Left hindlimb (tissue), 1 donor: ENCODE data around the gene CYS1.
"Not testable (repeated sequence)": the region's sequence is repeated elsewhere in the genome, so short reads cannot be mapped to it uniquely, and the experiment has no call there.

ENCODE experiments used
- DNase-seq: peaks from one replicate; pipeline ENCODE4 v3.0.0-alpha.2; 2018

CYS1 gene

DNA sequence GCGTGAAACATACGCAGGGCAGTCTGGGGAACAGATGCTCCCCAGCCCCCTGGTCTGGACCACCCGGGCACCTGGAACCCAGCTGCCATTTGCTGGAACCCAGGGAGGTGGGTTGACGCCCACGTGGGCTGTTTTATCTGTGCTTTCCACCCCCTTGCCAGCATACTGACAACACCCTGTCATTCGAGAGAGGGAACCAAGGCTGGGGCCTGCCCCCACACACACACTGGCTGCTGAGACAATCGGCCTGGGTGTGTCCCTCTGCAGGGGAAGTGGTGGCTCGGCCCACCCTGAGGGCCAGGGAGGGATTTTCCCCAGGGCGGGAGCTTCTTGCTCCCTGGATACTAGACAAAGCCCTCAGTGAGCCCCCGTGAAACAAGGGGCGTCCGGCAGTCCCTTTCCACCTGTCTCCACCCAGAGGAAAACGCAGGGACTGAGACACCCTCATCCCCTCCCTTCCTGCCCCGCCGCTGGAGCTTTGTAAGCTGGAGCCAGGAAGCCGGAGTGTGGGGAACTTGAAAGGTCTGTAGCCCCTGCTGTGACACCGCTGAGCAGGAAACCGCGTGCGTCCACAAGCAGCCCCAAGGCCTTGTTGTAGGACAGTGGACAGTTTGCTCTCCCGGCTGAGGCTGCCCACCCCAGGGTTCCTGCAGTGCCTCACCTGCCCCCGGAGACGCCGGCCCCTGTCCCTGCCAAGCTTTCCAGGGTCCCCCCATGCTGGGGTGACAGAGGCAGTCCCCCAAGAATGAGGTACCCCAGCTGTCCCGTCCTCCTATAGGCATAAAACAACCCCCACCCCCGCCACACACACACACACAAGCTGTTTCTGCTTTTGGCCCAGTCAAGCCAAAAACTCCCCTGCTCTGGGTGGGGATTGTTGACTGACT is 51.0 kb downstream of the CYS1 start:
- no peak for DNase-seq

DNA sequence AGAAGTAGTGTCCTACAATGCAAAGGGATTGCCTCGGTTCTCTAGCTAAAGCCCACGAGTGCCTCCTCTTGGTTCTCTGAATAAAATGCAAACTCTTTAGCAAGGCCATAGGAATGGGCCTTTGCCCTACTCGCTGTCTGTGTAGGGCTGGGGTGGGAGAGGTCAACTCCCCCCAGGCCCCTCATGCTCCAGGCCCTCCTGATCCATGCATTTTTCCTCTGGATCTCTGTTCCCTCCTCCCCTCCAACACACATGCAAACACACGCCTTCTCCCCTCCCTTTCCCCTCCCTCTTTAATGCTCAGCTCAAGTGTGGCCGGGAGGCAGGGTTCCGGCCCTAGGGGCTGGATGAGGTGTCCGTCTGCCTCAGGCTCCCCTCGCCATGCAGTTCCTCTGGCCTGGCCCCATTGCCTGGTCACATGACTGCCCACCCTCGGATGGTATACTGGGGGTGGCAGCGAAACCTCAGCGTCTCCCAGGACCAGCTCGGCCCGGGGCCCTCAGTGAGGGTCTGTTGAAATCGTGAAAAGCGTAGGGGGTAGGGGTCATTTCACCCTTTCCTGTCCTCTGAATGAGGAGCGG is 51.7 kb downstream of the CYS1 start:
- DNase-seq, result no peak

DNA sequence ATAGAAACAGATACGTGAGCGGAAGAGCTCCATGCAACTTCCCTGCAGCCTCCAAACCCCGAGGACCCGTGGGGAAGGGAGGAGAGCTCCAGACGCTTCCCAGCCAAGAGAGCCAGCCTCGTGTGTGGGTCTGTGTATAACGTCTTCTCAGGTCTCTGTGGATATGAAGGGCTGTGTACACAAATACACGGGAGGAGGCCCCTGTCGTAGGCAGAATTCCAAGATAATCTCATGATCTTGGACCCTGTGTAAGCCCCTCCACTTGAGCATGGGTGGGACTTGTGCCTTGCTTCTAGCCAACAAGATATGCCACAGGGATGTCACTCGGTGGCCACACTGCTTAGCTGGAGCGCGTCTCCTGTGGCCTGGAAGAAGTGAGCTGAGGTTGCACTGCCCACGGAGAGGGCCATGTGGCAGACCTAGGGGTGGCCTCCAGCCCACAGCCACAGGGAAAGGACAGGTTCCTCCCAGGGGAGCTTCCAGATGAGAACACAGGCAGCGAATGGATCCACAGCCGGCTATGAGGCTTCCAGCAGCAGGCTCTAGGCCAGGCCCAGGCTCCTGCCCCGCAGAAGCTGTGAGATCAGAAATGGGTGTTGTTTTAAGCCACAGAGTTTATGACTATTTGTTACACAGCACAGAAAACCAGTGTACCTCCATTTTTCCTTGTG is 52.4 kb downstream of the CYS1 start:
- no peak for DNase-seq

DNA sequence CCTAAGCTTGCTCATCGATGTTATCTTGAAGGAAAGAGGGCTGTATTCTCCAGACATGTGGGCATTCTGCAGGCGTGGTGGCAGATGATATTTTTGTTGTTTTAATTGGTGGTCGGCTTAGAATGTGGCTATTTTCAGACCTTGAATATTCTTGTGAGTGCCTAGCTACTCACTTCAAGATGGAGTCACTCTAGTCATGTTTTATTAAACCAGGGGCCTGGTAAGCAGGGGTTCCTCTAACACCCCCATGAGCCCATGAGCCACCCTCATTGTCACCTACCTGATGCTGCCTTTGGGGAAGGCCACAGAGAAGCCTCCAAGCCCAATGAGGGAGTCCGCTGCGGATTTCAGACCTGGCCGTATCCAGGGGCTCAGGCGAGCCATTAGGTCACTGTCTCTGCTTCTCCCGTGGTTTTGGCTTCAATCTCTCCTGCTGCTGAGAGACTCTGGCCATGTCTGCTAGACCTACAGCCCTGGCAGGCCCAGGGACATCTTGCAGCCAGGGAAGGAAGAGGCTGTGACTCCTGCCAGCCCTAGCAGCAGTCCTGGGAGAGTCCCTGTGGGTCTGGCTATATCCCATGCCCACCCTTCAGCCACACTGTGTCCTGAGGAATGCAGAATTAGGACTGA is 53.2 kb downstream of the CYS1 start:
- DNase-seq, result no peak

DNA sequence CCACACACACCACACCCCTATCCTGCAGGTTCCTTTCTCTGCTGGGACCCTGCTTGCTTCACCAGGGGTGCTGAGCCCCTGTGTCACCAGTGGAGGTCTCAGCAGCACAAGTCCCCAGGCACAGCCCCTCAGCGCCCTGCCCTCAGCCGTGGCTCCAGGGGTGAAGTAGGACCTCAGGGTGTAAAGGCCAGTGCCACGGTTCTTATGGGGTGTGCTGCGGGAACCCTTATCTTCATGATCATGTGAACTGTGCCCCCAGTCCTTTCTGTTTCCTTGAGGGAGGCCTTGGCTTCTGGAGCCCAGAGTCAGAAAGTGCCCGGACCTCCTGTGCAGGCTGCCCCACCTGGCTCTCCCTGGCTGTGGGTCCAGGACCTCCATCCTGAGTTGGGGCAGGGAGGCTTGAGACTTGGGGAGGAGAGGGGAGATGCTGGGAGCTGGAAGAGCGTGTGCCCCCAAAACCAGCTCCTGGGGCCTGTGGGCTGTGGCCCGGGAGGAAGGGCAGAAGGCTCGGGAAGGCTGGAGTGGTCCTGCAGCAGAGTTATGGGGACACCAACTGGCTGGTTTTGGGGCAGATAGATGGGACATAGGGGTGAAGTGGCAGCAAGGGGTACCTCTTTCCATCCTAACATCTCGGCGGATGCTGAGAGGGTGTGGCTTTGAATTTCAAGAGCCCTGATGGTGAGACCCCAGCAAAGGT is 57.1 kb downstream of the CYS1 start:
- DNase-seq, result peak; percentile 22

DNA sequence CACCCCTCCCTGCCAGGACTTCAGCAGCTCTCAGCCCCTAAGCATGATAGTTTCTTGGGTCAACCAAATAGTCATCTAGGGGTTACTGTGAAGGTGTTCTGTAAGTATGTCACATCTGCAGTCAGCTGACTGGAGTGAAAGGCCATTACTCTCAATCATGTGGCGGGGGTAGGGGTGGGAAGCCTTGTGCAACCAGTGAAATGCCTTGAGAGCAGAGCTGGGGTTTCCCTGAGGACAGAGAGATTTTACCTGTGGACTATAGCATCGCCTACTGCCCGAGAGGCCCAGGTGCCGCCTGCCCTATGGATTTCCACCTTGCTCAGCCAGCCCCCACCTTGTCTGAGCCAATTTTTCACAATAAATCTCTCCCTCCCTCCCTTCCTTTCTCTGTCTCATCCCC is 57.8 kb downstream of the CYS1 start:
- peak; percentile 4 for DNase-seq

DNA sequence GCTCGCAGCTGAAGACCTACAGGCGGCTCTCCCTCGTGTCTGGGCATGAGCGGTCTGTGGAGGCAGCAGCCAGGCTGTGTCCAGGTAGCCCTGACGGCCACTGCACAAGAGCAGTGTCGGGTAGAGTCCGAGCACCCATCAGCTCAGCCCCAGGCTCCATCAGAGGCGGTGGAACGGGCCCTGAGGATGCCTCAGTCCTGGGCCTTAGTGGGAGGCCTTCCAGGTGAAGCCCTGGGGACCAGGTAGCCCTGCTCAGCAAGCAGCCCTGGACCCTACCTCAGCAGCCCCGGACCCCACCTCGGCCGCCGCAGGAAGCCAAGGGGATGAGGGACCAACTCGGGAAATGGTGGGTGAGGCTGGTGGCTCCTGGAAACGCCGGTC is 58.2 kb downstream of the CYS1 start:
- peak; percentile 13 for DNase-seq

DNA sequence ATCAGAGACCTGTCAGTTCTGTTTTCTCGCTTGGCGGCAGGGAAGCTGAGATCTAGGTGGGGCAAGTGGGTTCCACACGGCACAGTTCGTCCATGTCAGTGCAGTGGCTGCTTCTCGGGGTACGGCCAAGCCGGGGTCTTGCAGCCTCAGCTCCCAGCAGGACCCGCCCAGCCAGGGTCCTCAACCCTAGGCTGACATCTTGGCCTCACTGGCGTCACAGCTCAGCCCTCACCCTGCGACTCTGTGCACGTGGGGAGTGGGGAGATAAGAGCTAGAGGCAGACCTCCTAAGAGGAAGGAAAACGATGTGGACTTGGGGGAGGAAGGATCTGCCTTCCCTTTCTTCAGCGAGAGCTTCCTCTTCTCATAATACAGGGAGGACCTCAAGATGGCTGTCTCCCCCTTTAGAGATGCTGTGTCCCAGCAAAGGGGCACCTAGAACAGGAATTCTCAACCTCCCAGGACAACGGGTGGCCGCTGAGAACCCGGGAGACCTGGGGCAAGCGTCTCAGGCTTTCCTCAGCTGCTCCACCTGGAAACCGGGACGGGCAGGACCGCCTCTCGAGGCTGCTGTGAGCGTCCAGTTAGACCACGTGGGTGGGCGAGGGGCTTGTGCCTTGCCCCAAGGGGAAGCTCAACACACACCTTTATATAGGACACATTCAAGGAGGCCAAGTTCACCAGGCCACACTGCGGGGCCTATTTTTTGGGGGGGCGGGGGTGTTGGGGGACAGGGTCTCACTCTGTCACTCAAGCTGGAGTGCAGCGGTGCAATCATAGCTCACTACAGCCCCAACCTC is 60.4 kb downstream of the CYS1 start:
- peak; percentile 19 for DNase-seq

DNA sequence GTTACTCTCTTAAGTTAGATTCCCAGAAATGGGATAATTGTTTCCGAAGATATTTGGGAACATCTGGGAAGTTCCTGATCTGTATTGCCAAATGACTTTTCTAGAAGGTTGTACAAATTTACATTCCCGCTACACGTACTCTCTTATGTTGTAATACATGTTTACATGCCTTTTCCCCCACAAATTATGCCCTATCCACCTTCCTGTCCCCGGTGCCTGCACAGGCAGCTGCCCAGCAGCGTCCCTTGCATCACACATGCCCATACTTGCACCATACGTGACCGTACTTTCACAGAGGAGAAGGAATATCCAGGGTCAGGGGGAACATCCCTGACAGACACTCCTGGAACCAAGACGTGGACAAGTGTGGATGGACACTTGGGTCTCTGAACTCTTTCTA is 61.0 kb downstream of the CYS1 start:
- peak; percentile 17 for DNase-seq

DNA sequence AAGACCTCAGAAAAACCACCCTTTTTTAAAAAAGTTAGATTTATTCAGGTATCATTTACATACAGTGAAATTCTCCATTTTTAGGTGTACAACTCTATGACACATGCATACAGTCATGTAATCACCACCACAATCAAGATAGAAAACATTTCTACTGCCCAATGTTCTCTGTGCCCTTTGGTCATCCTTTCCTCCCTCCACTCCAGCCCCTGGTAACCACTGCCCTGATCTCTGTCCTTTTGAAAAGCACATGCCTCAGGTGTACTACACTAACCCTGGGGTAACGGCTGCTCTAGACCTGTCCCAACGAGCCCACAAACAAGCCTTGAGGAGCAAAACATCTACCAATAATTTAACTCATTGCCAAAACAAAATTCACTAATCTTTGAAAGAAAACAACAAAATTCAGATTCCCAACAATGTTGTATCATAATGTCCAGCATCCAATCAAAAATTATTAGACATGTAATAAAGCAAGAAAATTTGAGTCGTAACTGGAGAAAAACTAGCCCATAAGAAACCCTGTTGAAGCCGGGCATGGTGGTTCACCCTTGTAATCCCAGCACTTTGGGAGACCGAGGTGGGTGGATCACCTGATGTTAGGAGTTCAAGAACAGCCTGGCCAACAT is 62.8 kb downstream of the CYS1 start:
- no peak for DNase-seq

DNA sequence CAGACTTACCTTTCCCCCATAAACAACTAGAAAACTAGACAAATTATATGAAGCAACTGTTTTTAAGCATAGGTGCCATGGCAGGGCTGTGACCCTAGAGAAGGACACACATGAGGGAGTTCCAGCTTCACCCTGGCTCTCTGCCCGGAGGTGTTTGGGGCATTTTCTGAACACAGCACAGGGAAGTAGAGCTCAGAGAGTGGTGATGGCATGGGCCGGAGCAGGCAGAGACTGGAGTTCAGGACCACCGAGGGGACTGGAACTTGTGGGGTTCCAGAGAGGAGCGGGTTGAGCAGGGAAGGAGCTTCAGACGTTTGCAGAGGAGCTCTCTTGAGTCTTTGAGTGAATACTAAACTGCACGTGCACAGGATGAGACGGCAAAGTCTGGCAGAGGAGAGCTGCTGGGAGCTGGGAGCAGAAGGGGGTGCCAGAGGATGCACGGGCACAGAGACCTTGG is 63.4 kb downstream of the CYS1 start:
- no peak for DNase-seq

DNA sequence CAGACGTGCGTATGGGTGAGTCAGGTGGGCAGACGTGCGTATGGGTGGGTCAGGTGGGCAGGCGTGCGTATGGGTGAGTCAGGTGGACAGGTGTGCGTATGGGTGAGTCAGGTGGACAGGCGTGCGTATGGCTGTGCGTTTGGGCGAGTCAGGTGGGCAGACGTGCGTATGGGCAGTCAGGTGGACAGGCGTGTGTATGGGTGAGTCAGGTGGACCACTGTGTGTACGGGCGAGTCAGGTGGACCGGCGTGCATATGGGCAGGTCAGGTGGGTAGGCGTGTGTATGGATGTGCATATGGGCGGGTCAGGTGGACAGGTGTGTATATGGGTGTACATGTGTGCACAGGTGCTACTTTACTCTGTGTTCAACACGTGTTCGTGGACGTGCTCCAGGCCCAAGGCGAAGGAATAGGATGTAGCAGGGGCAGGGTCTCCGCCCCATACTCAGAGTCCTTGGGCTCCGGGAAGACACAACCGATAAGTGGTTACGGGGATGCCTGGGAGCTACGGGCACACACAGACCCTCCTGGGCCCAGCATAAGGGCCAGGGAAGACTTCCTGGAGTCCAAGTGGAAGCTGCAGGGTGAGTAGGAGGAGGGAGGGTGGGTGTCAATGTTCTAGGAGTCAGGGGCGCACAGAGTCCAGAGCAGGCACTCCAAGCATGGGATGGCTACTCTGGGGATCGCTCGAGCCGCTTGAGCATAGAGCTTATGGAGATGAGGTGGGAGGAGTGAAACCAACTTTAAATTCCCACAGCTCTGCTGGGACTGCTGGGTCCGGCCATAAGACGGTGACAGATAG is 64.0 kb downstream of the CYS1 start:
- no peak for DNase-seq

DNA sequence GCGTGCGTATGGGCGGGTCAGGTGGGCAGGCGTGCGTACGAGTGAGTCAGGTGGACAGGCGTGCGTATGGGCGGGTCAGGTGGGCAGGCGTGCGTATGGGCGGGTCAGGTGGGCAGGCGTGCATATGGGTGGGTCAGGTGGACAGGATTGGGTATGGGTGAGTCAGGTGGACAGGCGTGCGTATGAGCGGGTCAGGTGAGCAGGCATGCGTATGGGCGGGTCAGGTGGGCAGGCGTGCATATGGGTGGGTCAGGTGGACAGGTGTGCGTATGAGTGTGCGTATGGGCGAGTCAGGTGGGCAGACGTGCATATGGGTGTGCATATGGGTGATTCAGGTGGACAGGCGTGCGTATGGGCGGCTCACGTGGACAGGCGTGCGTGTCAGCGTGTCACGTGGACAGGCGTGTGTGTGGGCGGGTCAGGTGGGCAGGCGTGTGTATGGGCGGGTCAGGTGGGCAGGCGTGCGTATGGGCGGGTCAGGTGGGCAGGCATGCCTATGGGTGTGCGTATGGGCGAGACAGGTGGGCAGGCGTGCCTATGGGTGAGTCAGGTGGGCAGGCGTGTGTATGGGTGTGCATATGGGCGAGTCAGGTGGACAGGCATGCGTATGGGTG is 64.7 kb downstream of the CYS1 start:
- DNase-seq, result not testable (repeated sequence)

DNA sequence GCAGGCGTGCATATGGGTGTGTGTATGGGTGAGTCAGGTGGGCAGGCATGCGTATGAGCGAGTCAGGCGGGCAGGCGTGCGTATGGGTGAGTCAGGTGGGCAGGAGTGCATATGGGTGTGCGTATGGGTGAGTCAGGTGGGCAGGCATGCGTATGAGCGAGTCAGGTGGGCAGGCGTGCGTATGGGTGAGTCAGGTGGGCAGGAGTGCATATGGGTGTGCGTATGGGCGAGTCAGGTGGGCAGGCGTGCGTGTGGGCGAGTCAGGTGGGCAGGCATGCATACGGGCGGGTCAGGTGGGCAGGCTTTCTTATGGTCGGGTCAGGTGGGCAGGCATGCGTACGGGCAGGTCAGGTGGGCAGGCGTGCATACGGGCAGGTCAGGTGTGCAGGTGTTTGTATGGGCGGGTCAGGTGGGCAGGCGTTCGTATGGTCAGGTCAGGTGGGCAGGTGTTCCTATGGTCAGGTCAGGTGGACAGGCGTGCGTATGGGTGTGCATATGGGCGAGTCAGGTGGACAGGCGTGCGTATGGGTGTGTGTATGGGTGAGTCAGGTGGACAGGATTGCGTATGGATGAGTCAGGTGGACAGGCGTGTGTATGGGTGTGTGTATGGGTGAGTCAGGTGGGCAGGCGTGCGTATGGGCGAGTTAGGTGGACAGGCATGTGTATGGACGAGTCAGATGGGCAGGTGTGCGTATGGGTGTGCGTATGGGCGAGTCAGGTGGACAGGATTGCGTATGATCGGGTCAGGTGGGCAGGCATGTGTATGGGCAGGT is 65.6 kb downstream of the CYS1 start:
- DNase-seq, result no peak

DNA sequence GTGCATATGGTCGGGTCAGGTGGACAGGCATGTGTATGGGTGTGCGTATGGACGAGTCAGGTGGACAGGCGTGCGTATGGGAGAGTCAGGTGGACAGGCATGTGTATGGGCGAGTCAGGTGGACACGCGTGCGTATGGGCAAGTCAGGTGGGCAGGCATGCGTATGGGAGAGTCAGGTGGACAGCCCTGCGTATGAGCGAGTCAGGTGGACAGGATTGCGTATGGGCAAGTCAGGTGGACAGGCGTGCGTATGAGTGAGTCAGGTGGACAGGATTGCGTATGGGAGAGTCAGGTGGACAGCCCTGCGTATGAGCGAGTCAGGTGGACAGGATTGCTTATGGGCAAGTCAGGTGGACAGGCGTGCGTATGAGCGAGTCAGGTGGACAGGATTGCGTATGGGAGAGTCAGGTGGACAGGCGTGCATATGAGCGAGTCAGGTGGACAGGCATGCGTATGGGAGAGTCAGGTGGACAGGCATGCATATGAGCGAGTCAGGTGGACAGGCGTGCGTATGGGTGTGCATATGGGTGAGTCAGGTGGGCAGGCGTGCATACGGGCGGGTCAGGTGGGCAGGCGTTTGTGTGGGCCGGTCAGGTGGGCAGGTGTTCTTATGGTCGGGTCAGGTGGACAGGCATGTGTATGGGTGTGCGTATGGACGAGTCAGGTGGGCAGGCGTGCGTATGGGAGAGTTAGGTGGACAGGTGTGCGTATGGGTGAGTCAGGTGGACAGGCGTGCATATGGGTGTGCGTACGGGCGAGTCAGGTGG is 66.4 kb downstream of the CYS1 start:
- not testable (repeated sequence) for DNase-seq

DNA sequence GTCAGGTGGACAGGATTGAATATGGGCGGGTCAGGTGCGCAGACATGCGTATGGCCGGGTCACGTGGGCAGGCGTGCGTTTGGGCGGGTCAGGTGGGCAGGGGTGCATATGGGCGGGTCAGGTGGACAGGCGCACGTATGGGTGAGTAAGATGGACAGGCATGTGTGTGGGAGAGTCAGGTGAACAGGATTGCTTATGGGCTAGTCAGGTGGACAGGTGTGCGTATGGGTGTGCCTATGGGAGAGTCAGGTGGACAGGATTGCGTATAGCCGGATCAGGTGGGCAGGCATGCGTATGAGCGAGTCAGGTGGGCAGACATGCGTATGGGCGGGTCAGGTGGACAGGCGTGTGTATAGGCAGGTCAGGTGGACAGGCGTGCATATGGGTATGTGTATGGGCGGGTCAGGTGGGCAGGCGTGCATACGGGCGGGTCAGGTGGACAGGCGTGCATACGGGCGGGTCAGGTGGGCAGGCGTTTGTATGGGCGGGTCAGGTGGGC is 67.2 kb downstream of the CYS1 start:
- no peak for DNase-seq

DNA sequence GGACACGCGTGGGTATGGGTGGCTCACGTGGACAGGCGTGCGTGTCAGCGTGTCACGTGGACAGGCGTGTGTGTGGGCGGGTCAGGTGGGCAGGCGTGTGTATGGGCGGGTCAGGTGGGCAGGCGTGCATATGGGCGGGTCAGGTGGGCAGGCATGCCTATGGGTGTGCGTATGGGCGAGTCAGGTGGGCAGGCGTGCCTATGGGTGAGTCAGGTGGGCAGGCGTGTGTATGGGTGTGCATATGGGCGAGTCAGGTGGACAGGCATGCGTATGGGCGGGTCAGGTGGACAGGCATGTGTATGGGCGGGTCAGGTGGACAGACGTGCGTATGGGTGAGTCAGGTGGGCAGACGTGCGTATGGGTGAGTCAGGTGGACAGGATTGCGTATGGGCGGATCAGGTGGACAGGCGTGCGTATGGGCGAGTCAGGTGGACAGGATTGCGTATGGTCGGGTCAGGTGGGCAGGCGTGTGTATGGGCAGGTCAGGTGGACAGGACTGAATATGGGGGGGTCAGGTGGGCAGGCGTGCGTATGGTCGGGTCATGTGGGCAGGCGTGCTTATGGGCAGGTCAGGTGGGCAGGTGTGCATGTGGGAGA is 67.7 kb downstream of the CYS1 start:
- not testable (repeated sequence) for DNase-seq
